ENCODE data around the gene ANTXR1.

The ANTXR1 gene

GRCh38 chr2:69213782-69214181 is 200.8 kb downstream of the ANTXR1 start:
- Histone ChIP-seq H3K4me1 (peaks cover 0 to 64% (median 35%) of the 10 kb centered on the region in 4 donors), H3K27me3 (no peaks in the 10 kb centered on the region), H3K27ac (peak overlapping the region; percentile 35 to 67), H3K4me3 (no peak overlapping the region), H3K36me3 (no peaks in the 10 kb centered on the region), H3K9me3 (no peaks in the 10 kb centered on the region)
- TF ChIP-seq CTCF (IDR thresholded peaks at IDR 0.05): no peak
- intact Hi-C loops (cut with DNase I; ENCODE audit: low total_unique reads): no loop called here
- peak in 1 of 2 donors; percentile 74 for DNase-seq

GRCh38 chr2:69214898-69215297 is 201.9 kb downstream of the ANTXR1 start:
- intact Hi-C loops (cut with DNase I; ENCODE audit: low total_unique reads): no loop called here
- peak in 1 of 2 donors; percentile 48 for DNase-seq
- H3K27me3 ChIP-seq: no peaks in the 10 kb centered on the region
- H3K36me3 ChIP-seq: no peaks in the 10 kb centered on the region
- H3K4me3 ChIP-seq: no peak overlapping the region
- TF ChIP-seq CTCF (IDR thresholded peaks at IDR 0.05): no peak
- H3K27ac ChIP-seq: peak overlapping the region; percentile 35 to 67
- peaks cover 0 to 75% (median 41%) of the 10 kb centered on the region in 4 donors for H3K4me1 ChIP-seq
- no peaks in the 10 kb centered on the region for H3K9me3 ChIP-seq

GRCh38 chr2:69216535-69217332 is 203.8 kb downstream of the ANTXR1 start:
- peak overlapping the region; percentile 8 to 41 for H3K27ac ChIP-seq
- no peak for TF ChIP-seq CTCF (IDR thresholded peaks at IDR 0.05)
- H3K4me3 ChIP-seq: no peak overlapping the region
- H3K4me1 ChIP-seq: peaks cover 0 to 70% (median 42%) of the 10 kb centered on the region in 4 donors
- no peaks in the 10 kb centered on the region for H3K9me3 ChIP-seq
- no peaks in the 10 kb centered on the region for H3K36me3 ChIP-seq
- intact Hi-C loops (cut with DNase I; ENCODE audit: low total_unique reads): no loop called here
- H3K27me3 ChIP-seq: no peaks in the 10 kb centered on the region
- no peak for DNase-seq

- peaks cover 0 to 77% (median 48%) of the 10 kb centered on the region in 4 donors for H3K4me1 ChIP-seq
- H3K9me3 ChIP-seq: no peaks in the 10 kb centered on the region
- intact Hi-C loops (cut with DNase I; ENCODE audit: low total_unique reads): no loop called here
- no peaks in the 10 kb centered on the region for H3K27me3 ChIP-seq
- TF ChIP-seq CTCF (IDR thresholded peaks at IDR 0.05): no peak
- no peak overlapping the region for H3K4me3 ChIP-seq
- H3K36me3 ChIP-seq: no peaks in the 10 kb centered on the region
- DNase-seq: no peak
- H3K27ac ChIP-seq: peak overlapping the region; percentile 21 to 41
Measured at GRCh38 chr2:69217333-69218080, 204.5 kb downstream of the ANTXR1 start.

- Histone ChIP-seq H3K27me3 (no peaks in the 10 kb centered on the region), H3K36me3 (no peaks in the 10 kb centered on the region), H3K9me3 (no peaks in the 10 kb centered on the region), H3K4me1 (peaks cover 0 to 72% (median 45%) of the 10 kb centered on the region in 4 donors), H3K4me3 (no peak overlapping the region), H3K27ac (peak overlapping the region; percentile 36 to 41)
- DNase-seq: no peak
- no peak for TF ChIP-seq CTCF (IDR thresholded peaks at IDR 0.05)
- intact Hi-C loops (cut with DNase I; ENCODE audit: low total_unique reads): no loop called here
Measured at GRCh38 chr2:69221512-69221911, 208.5 kb downstream of the ANTXR1 start.
